SU-DHL-6 (cell line): ENCODE results near the gene TMCC1.

Experiments
- H2AFZ ChIP-seq: fragments of 200-600 bp; sonication (generic); 2 replicates; pipeline ENCODE4 v1.6.1; 2014; ENCODE audit warnings: low read depth, mild to moderate bottlenecking, moderate library complexity, mixed read lengths, antibody characterized with exemption, low read length; ENCODE audit not compliant: severe bottlenecking
- H3F3A ChIP-seq: fragments of 200-600 bp; shearing (Covaris generic); 2 replicates; pipeline ENCODE4 v1.6.0; 2016; ENCODE audit warnings: antibody characterized with exemption, mild to moderate bottlenecking; ENCODE audit not compliant: insufficient read depth
- H3K27ac ChIP-seq: fragments of 200-600 bp; sonication (generic); 2 replicates; pipeline ENCODE4 v1.5.1; 2016; ENCODE audit warnings: low read depth, mild to moderate bottlenecking, low read length, moderate library complexity, mixed read lengths
- H3K27me3 ChIP-seq: fragments of 200-600 bp; sonication (generic), shearing (Covaris generic); 2 replicates; pipeline ENCODE4 v1.6.0; 2014; ENCODE audit warnings: mild to moderate bottlenecking, low read length
- H3K36me3 ChIP-seq: fragments of 200-600 bp; sonication (generic); 2 replicates; pipeline ENCODE4 v1.6.1; 2014; ENCODE audit warnings: mild to moderate bottlenecking, low read length, mixed read lengths
- H3K4me2 ChIP-seq: fragments of 300-600, 200-600 bp; shearing (Covaris generic), sonication (generic); 2 replicates; pipeline ENCODE4 v1.6.0; 2014; ENCODE audit warnings: low read length, low read depth, mild to moderate bottlenecking; ENCODE audit not compliant: poor library complexity, severe bottlenecking
- H3K4me3 ChIP-seq: fragments of 200-600 bp; sonication (generic); 2 replicates; pipeline ENCODE4 v1.5.1; 2014; ENCODE audit warnings: antibody characterized with exemption, low read length, mild to moderate bottlenecking, mixed read lengths; ENCODE audit not compliant: insufficient read depth, poor library complexity, severe bottlenecking
- H3K79me2 ChIP-seq: fragments of 200-600 bp; sonication (generic); 2 replicates; pipeline ENCODE4 v1.6.1; 2014; ENCODE audit warnings: mild to moderate bottlenecking, low read length, moderate library complexity; ENCODE audit not compliant: insufficient read depth
- H3K9ac ChIP-seq: fragments of 200-600 bp; sonication (generic); 2 replicates; pipeline ENCODE4 v1.7.0; 2014; ENCODE audit warnings: mild to moderate bottlenecking, low read length
- H3K9me2 ChIP-seq: fragments of 200-600 bp; sonication (generic); replicated peaks from 2 replicates; pipeline ENCODE4 v1.6.1; 2014; ENCODE audit warnings: low read length; ENCODE audit not compliant: insufficient read depth
- H3K9me3 ChIP-seq: fragments of 200-600 bp; sonication (generic); 2 replicates; pipeline ENCODE4 v1.6.1; 2014; ENCODE audit warnings: low read length, mixed read lengths; ENCODE audit not compliant: insufficient read depth
- H4K20me1 ChIP-seq: fragments of 200-600 bp; sonication (generic); 2 replicates; pipeline ENCODE4 v1.6.1; 2014; ENCODE audit warnings: low read depth, mild to moderate bottlenecking, antibody characterized with exemption, low read length, moderate library complexity, mixed read lengths
- EZH2phosphoT487 ChIP-seq: fragments of 200-600 bp; sonication (generic), shearing (Covaris generic); conservative IDR thresholded peaks from 2 replicates; pipeline ENCODE4 v1.6.1; 2018; ENCODE audit warnings: mild to moderate bottlenecking, antibody characterized with exemption, low read length, moderate library complexity, mixed read lengths
- TF ChIP-seq, protein P1 (sequence below): fragments of 200-600 bp; sonication (generic); IDR thresholded peaks from one replicate; pipeline ENCODE4 v1.5.1; 2017; ENCODE audit warnings: antibody characterized with exemption, mild to moderate bottlenecking, low read length, moderate library complexity; ENCODE audit not compliant: insufficient read depth, poor library complexity, severe bottlenecking

The TMCC1 gene

DNA sequence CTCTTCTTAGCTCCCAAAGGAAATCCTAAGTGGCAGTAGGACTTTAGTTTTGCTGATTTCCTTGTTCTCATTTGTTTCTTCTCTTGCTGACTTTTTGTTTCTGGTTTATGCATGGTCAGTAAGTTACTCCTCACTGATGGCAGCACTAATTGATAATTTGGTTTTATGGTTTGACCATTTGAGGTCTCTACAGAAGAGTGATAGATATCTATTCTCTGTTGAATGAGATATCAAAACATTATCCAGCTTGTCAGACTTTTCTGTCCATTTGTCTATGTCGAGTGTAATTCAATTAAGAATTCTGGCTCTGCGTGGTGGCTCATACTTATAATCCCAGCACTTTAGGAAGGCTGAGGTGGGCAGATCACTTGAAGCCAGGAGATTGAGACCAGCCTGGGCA is 202.5 kb downstream of the TMCC1 start:
- no peaks in the 10 kb centered on the region for H3K36me3 ChIP-seq
- H3F3A ChIP-seq: no peaks in the 10 kb centered on the region; the same call in 1 of the 2 replicates
- peak overlapping the region; percentile 31 for H3K4me2 ChIP-seq
- H3K4me3 ChIP-seq: no peak overlapping the region
- no peak overlapping the region for H3K27ac ChIP-seq
- no peak for TF ChIP-seq EZH2phosphoT487
- TF ChIP-seq, protein P1, sequence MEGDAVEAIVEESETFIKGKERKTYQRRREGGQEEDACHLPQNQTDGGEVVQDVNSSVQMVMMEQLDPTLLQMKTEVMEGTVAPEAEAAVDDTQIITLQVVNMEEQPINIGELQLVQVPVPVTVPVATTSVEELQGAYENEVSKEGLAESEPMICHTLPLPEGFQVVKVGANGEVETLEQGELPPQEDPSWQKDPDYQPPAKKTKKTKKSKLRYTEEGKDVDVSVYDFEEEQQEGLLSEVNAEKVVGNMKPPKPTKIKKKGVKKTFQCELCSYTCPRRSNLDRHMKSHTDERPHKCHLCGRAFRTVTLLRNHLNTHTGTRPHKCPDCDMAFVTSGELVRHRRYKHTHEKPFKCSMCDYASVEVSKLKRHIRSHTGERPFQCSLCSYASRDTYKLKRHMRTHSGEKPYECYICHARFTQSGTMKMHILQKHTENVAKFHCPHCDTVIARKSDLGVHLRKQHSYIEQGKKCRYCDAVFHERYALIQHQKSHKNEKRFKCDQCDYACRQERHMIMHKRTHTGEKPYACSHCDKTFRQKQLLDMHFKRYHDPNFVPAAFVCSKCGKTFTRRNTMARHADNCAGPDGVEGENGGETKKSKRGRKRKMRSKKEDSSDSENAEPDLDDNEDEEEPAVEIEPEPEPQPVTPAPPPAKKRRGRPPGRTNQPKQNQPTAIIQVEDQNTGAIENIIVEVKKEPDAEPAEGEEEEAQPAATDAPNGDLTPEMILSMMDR: no peak
- H4K20me1 ChIP-seq: no peaks in the 10 kb centered on the region
- H3K79me2 ChIP-seq: no peaks in the 10 kb centered on the region
- H3K9me2 ChIP-seq: no peaks in the 10 kb centered on the region
- no peak overlapping the region for H2AFZ ChIP-seq
- H3K27me3 ChIP-seq: no peaks in the 10 kb centered on the region
- H3K9me3 ChIP-seq: no peaks in the 10 kb centered on the region
- H3K9ac ChIP-seq: no peak overlapping the region

DNA sequence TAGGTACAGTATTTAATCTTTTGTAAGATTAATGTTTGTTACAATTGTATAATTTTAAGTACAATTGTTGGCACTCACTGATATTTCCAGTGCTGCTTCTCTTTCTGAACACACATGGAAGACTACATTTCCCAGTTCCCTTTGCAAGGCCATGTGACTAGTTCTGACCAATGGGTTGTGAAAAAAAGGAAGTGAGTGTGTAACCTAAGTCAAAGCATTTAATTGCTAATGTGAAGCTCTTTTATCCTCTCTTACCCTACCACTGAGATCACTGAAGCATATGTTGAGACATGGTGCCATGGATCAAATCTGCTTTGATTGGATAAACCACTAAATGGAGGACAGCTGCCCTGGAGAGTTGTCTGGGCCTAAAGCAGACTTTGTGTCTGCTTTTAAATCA is 203.1 kb downstream of the TMCC1 start:
- Histone ChIP-seq H2AFZ (peak overlapping the region; percentile 25), H3K9me3 (no peaks in the 10 kb centered on the region), H3K27ac (no peak overlapping the region), H4K20me1 (no peaks in the 10 kb centered on the region), H3K4me2 (peak overlapping the region; percentile 31), H3K27me3 (no peaks in the 10 kb centered on the region), H3K9ac (no peak overlapping the region), H3K36me3 (no peaks in the 10 kb centered on the region), H3K9me2 (no peaks in the 10 kb centered on the region), H3F3A (no peaks in the 10 kb centered on the region; the same call in 1 of the 2 replicates), H3K79me2 (no peaks in the 10 kb centered on the region), H3K4me3 (no peak overlapping the region)
- no peak for TF ChIP-seq EZH2phosphoT487
- TF ChIP-seq, protein P1: no peak

DNA sequence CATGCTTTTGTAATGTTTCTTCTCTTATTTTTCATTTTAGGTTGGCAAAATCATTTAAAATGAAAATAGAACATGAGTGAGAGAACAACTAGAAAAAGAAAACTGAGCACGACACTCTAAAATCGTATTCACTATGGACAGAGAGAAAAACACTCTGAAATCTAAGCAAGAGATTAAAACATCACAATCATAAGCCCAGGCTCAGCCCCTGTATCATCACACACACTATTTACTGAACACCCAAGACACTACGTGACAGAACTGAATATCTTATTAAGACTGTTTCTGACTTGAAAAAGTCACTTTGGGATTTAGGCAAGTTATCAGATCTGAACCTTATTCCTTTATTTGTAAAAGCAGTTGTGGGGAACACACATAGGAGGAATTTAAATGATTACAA is 204.5 kb downstream of the TMCC1 start:
- Histone ChIP-seq H3F3A (no peaks in the 10 kb centered on the region; the same call in 1 of the 2 replicates), H2AFZ (no peak overlapping the region), H3K9ac (no peak overlapping the region), H3K27ac (no peak overlapping the region), H3K36me3 (no peaks in the 10 kb centered on the region), H3K9me2 (no peaks in the 10 kb centered on the region), H3K9me3 (no peaks in the 10 kb centered on the region), H4K20me1 (no peaks in the 10 kb centered on the region), H3K27me3 (no peaks in the 10 kb centered on the region), H3K79me2 (no peaks in the 10 kb centered on the region), H3K4me3 (no peak overlapping the region), H3K4me2 (no peak overlapping the region)
- TF ChIP-seq EZH2phosphoT487: no peak
- TF ChIP-seq, protein P1: no peak
